ENCODE measurements around the gene STPG4. TPM values are rescaled to one million over a fixed set of nuclear protein-coding genes. Genes with fewer than 3 reads are reported as not detected.
A peak's percentile ranks its signal among the peaks of the same experiment; 100 is the strongest.
"Not testable (repeated sequence)": the region's sequence is repeated elsewhere in the genome, so short reads cannot be mapped to it uniquely, and the experiment has no call there.

Gene STPG4
- total and polyA plus RNA-seq, 2 donors from 2014 or later, result not detected

DNA sequence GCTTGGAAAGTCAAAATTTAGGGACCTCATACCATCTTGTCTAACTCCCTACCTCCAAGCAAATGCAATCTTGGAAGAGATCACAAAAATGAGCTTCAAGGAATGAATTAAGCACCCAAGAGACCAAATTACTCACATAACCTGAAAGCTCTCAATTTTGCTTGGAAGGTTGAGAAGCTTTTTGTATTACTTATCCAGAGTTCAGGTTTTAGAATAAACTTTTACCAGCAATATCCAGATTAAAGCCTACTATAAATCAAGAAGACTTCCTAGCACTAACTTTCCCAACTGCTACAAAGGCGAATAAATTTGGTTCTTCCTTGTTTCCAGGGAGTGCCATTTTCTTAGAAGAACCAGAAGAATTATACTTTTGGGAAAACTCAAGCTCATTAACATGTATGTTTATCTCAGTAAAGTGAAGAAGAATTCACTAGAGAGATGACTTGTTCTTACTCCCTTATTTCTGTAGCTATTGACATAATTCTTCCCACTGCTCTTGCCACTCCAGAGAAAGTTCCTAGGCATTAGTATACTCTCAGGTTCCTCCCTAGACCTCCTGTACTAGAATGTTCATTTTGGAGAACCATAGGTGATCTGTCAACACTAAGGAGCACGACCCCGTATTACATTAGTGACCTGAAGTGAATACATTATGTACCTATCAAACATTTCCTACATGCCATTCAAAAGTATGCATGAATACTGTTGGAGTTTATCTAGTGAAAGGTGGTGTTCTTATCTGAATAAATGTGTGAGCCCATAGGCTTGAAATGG, 18.0 kb upstream of the STPG4 start:
- intact Hi-C loops (cut with DNase I), result no loop called here
- Histone ChIP-seq H3K4me1 (ENCODE audit: control insufficient read depth in 2 of 3, insufficient read depth in 2 of 3, low read depth in 1 of 3, low read length in 3 of 3) (peaks cover 0 to 19% (median 5%) of the 10 kb centered on the region in 3 donors), H3K9me3 (ENCODE audit: control insufficient read depth in 2 of 3, insufficient read depth in 1 of 3, low read length in 3 of 3) (no peaks in the 10 kb centered on the region), H3K9ac (ENCODE audit: low read length in 3 of 3) (no peak overlapping the region), H3K27me3 (ENCODE audit: control insufficient read depth, insufficient read depth, low read length) (no peaks in the 10 kb centered on the region), H3K4me3 (ENCODE audit: low read length in 3 of 3) (peak overlapping the region in 1 of 3 donors; percentile 95), H3K27ac (ENCODE audit: low read depth in 2 of 2, low read length in 2 of 2) (peak overlapping the region; percentile 15 to 22), H3K36me3 (ENCODE audit: control insufficient read depth in 2 of 3, insufficient read depth in 3 of 3, low read length in 3 of 3) (peaks cover 0 to 5% (median 0%) of the 10 kb centered on the region in 3 donors)
- DNase-seq (no peak), FAIRE-seq (no peak)
- TF ChIP-seq CTCF (IDR thresholded peaks at IDR 0.05; ENCODE audit: borderline replicate concordance, extremely low read depth, insufficient read depth), result no peak

DNA sequence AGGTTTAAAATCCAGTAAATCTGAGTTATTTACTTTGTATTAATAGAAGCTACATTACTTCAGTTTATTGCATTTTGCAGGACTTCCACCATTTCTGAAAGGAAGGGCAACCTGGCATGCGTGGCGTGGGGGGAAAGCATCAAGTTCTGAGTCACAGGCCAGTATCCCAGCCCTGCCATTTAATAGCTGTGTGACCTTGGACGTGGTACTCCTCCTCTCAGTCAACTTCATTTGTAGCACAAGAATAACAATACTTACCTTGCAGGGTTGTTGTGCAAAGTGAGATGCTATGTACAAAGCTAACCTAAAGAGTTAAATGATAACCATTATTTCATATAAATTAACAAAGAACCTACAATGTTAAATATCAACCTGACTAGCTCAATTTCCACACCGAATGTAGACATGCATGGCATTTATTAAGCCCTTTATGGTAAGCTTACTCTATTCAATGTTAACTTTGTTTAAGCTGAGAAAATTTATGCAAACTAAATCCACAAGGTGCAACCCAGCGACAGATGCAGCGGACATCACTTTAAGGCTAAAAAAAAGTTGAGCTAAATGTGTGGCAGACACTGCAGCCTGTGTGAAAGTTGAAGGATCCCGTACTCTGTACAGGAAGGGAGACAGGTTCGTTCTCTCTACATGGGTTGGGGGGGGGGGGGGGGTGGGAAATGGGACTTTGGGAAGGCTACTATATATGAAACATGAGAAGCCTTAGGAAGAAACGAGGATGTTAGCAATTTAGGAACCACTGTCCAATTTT, 17.2 kb upstream of the STPG4 start:
- intact Hi-C loops (cut with DNase I), result no loop called here
- peak overlapping the region in 1 of 2 donors; percentile 15 for H3K27ac ChIP-seq (ENCODE audit: low read depth in 2 of 2, low read length in 2 of 2)
- peaks cover 0 to 5% (median 0%) of the 10 kb centered on the region in 3 donors for H3K36me3 ChIP-seq (ENCODE audit: control insufficient read depth in 2 of 3, insufficient read depth in 3 of 3, low read length in 3 of 3)
- TF ChIP-seq CTCF (IDR thresholded peaks at IDR 0.05; ENCODE audit: borderline replicate concordance, extremely low read depth, insufficient read depth), result no peak
- DNase-seq, result peak in 2 of 5 donors; percentile 27 to 41
- FAIRE-seq, result no peak
- H3K4me1 ChIP-seq (ENCODE audit: control insufficient read depth in 2 of 3, insufficient read depth in 2 of 3, low read depth in 1 of 3, low read length in 3 of 3), result peaks cover 0 to 19% (median 5%) of the 10 kb centered on the region in 3 donors
- H3K9ac ChIP-seq (ENCODE audit: low read length in 3 of 3), result no peak overlapping the region
- H3K27me3 ChIP-seq (ENCODE audit: control insufficient read depth, insufficient read depth, low read length), result no peaks in the 10 kb centered on the region
- no peaks in the 10 kb centered on the region for H3K9me3 ChIP-seq (ENCODE audit: control insufficient read depth in 2 of 3, insufficient read depth in 1 of 3, low read length in 3 of 3)
- peak overlapping the region in 2 of 3 donors; percentile 9 to 95 for H3K4me3 ChIP-seq (ENCODE audit: low read length in 3 of 3)

GRCh38 chr2:47169784-47170183, 14.7 kb upstream of the STPG4 start:
- intact Hi-C loops (cut with DNase I), result no loop called here
- TF ChIP-seq CTCF (IDR thresholded peaks at IDR 0.05; ENCODE audit: borderline replicate concordance, extremely low read depth, insufficient read depth), result no peak
- peaks cover 0 to 13% (median 5%) of the 10 kb centered on the region in 3 donors for H3K36me3 ChIP-seq (ENCODE audit: control insufficient read depth in 2 of 3, insufficient read depth in 3 of 3, low read length in 3 of 3)
- H3K27me3 ChIP-seq (ENCODE audit: control insufficient read depth, insufficient read depth, low read length), result no peaks in the 10 kb centered on the region
- no peak for DNase-seq
- H3K4me1 ChIP-seq (ENCODE audit: control insufficient read depth in 2 of 3, insufficient read depth in 2 of 3, low read depth in 1 of 3, low read length in 3 of 3), result peaks cover 0 to 21% (median 5%) of the 10 kb centered on the region in 3 donors
- H3K4me3 ChIP-seq (ENCODE audit: low read length in 3 of 3), result no peak overlapping the region
- no peaks in the 10 kb centered on the region for H3K9me3 ChIP-seq (ENCODE audit: control insufficient read depth in 2 of 3, insufficient read depth in 1 of 3, low read length in 3 of 3)
- no peak for FAIRE-seq
- no peak overlapping the region for H3K27ac ChIP-seq (ENCODE audit: low read depth in 2 of 2, low read length in 2 of 2)
- H3K9ac ChIP-seq (ENCODE audit: low read length in 3 of 3), result no peak overlapping the region

DNA sequence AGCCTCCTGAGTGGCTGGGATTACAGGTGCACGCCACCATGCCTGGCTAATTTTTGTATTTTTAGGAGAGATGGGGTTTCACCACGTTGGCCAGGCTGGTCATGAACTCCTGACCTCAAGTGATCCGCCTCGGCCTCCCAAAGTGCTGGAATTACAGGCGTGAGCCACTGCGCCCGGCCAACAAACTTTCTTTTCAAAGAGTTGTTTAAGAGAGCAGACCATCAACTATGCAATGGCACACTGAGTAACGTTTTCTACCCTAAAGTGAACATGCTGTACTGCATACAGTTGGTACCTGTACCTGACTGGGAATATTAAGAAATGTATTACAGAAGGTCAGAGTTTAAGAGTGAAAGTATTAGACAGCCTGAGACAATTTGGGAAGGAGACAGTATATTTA, 13.8 kb upstream of the STPG4 start:
- H3K4me3 ChIP-seq (ENCODE audit: low read length in 3 of 3); FAIRE-seq; H3K9ac ChIP-seq (ENCODE audit: low read length in 3 of 3); intact Hi-C loops (cut with DNase I); H3K27me3 ChIP-seq (ENCODE audit: control insufficient read depth, insufficient read depth, low read length); H3K27ac ChIP-seq (ENCODE audit: low read depth in 2 of 2, low read length in 2 of 2); H3K9me3 ChIP-seq (ENCODE audit: control insufficient read depth in 2 of 3, insufficient read depth in 1 of 3, low read length in 3 of 3); DNase-seq: not testable (repeated sequence)
- Histone ChIP-seq H3K4me1 (ENCODE audit: control insufficient read depth in 2 of 3, insufficient read depth in 2 of 3, low read depth in 1 of 3, low read length in 3 of 3) (peaks cover 0 to 21% (median 4%) of the 10 kb centered on the region in 3 donors), H3K36me3 (ENCODE audit: control insufficient read depth in 2 of 3, insufficient read depth in 3 of 3, low read length in 3 of 3) (peaks cover 0 to 15% (median 5%) of the 10 kb centered on the region in 3 donors)

Data from kidney (tissue), 14 donors.